ENCODE results near the gene FAM3D. TPM values are rescaled to one million over a fixed set of nuclear protein-coding genes. Genes with fewer than 3 reads are reported as not detected.

FAM3D gene
- total and polyA plus RNA-seq, 3 donors from 2014 or later = 0.19 to 0.41 TPM; not detected in 1

- WGBS, 2 donors = 93 to 97% methylated on average over 2 to 4 of the region's 4 CpGs
- H3K27ac ChIP-seq = no peak overlapping the region
- H3K4me1 ChIP-seq = no peaks in the 10 kb centered on the region
- intact Hi-C loops (cut with DNase I; ENCODE audit: low total_unique reads) = no loop called here
- no peak for DNase-seq
- no peak overlapping the region for H3K4me3 ChIP-seq
- H3K27me3 ChIP-seq = no peaks in the 10 kb centered on the region
- no peaks in the 10 kb centered on the region for H3K36me3 ChIP-seq (ENCODE audit: low read depth, missing control alignments)
- TF ChIP-seq CTCF (IDR thresholded peaks at IDR 0.05) = no peak
- no peak for TF ChIP-seq POLR2A (IDR thresholded peaks at IDR 0.05)
- no peaks in the 10 kb centered on the region for H3K9me3 ChIP-seq
Measured at GRCh38 chr3:58683466-58683865, 16.9 kb upstream of the FAM3D start.

DNA sequence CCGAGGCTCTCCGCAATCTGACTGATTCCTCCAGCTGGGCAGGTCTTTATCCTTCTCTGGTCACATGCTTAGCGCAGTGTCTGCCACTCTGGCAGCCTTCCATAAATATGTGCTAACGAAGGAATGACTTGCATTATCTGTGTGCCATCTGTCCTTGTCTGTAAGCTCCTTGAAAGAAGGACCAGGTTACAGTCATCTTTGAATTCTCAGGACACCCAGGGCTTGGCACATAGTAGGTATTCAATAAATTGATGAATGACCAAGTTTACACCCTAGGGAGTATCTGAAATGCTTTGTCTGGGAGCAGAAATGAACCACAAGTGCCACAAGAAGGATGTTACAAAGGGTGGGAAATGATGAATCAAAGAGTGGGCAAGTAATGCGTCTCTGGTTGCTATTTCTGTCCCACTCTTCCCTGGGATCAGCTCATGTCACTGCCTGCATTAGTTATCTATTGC lies 16.5 kb upstream of the FAM3D start:
- Histone ChIP-seq H3K4me1 (no peaks in the 10 kb centered on the region), H3K4me3 (no peak overlapping the region), H3K27me3 (no peaks in the 10 kb centered on the region), H3K36me3 (ENCODE audit: low read depth, missing control alignments) (no peaks in the 10 kb centered on the region), H3K27ac (no peak overlapping the region), H3K9me3 (no peaks in the 10 kb centered on the region)
- WGBS, 2 donors = 81 to 84% methylated on average over 5 of the region's 5 CpGs
- no peak for DNase-seq
- intact Hi-C loops (cut with DNase I; ENCODE audit: low total_unique reads) = no loop called here
- TF ChIP-seq POLR2A (IDR thresholded peaks at IDR 0.05) = no peak
- no peak for TF ChIP-seq CTCF (IDR thresholded peaks at IDR 0.05)

DNA sequence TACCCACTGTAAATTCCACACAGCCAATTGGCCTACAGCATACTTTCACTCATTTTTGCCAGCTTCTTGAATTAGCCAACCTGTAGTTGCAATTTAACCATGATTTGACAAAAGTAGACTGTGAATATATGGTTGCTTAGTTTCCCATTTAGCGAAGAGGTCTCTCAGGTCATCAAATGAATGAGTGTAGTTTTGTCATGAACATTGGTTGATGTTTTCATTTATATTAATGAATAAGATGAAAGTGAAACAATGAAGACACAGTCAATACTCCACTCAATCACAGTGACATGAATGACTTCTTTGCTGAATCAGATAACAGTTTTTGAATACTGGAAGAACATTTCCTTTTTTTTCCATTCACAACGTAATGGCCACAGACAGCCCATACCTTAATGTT lies 15.3 kb upstream of the FAM3D start:
- no peak for DNase-seq
- intact Hi-C loops (cut with DNase I; ENCODE audit: low total_unique reads) = no loop called here
- 87 to 93% methylated on average over 2 of the region's 2 CpGs for WGBS, 2 donors
- no peak for TF ChIP-seq POLR2A (IDR thresholded peaks at IDR 0.05)
- no peak for TF ChIP-seq CTCF (IDR thresholded peaks at IDR 0.05)
- no peaks in the 10 kb centered on the region for H3K36me3 ChIP-seq (ENCODE audit: low read depth, missing control alignments)
- no peak overlapping the region for H3K4me3 ChIP-seq
- no peaks in the 10 kb centered on the region for H3K27me3 ChIP-seq
- H3K27ac ChIP-seq = no peak overlapping the region
- H3K4me1 ChIP-seq = no peaks in the 10 kb centered on the region
- no peaks in the 10 kb centered on the region for H3K9me3 ChIP-seq

DNA sequence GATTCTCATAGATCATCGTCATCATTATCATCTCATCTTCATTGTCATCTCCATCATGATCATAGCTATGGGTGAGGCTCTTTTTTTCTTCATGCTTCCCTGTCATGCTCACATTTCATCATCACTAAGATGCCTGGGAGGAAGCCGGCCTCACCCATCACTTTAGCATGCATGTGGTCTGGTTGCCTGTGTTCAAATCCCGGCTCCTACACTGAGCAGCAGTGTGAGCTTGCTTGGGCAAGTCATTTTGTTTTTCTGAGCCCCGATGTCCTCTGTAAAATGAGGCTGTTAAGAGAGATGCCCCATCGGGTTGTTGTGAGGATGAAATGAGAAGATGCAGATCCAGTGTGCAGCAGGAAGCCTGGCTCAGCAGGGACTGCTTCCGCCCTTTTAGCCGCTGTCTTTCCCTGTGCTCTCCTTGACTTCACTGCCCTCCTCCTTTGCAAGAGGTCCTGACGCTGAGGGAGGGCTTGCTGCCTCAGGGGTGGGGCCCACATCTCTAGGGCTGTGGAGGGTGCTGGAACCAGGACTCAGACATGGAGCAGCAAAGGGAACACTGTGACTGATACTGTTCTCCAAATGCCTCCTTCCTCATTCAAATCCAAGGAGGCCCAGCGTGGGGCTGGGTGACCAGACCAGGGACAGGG lies 14.4 kb upstream of the FAM3D start:
- DNase-seq = no peak

More for the DNA sequence above, 14.4 kb upstream of the FAM3D start:
- intact Hi-C loops (cut with DNase I; ENCODE audit: low total_unique reads) = no loop called here
- Histone ChIP-seq H3K27ac (no peak overlapping the region), H3K4me3 (no peak overlapping the region), H3K9me3 (no peaks in the 10 kb centered on the region), H3K36me3 (ENCODE audit: low read depth, missing control alignments) (no peaks in the 10 kb centered on the region), H3K27me3 (no peaks in the 10 kb centered on the region), H3K4me1 (no peaks in the 10 kb centered on the region)
- 81% methylated on average over 9 of the region's 9 CpGs for WGBS, 2 donors
- TF ChIP-seq POLR2A (IDR thresholded peaks at IDR 0.05) (no peak), CTCF (IDR thresholded peaks at IDR 0.05) (no peak)

Data from testis (tissue), 3 donors.